ENCODE results near the gene KCNK5. TPM values are rescaled to one million over a fixed set of nuclear protein-coding genes. Genes with fewer than 3 reads are reported as not detected.

The KCNK5 gene
- total RNA-seq, 4 donors from 2014 or later, result 6.2 to 9.2 (median 7.4) TPM

DNA sequence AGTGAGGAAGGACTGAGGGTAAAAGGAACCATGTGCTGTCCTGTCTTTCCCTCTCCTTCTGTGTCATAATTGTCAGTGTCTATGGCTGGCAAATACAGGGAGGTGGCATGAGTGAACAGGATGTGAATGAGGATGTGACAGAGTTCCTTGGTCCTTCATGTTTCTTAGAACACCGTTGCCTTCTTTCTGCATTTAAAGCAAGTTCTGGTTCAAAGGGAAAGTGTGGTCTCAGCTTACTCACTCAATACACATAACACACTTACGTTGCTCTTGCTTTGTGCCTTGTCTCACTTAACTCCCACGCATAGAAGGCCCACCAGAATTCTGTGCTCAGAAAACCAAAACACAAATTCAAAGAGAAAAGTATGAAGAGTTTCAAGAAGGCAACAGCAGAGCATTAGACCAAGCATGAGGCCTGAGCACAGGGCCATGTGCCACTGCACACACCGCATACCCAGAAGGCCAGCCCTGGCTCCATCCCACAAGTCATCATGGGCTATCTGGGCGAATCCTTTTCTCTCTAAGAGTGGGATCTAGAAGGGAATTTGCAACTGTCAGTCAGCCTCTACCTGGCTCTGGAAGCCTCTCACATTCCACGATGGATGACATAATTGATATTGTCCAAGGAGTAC, 75.4 kb downstream of the KCNK5 start:
- Histone ChIP-seq H3K9me3 (no peaks in the 10 kb centered on the region), H3K27ac (replicated peaks in 1 of 4) (no peak overlapping the region), H3K4me3 (no peak overlapping the region), H3K4me1 (no peaks in the 10 kb centered on the region), H3K27me3 (peaks cover 0 to 38% (median 0%) of the 10 kb centered on the region in 4 donors), H3K36me3 (no peaks in the 10 kb centered on the region)
- intact Hi-C loops (cut with DNase I), result no loop called here
- DNase-seq (ENCODE audit: extremely low spot score), result no peak
- WGBS, result 88% methylated on average over 6 of the region's 6 CpGs
- TF ChIP-seq POLR2AphosphoS5 (IDR thresholded peaks at IDR 0.05) (no peak), EP300 (IDR thresholded peaks at IDR 0.05) (no peak), POLR2A (IDR thresholded peaks at IDR 0.05; ENCODE audit: low read depth) (no peak)
- TF ChIP-seq, protein P1, sequence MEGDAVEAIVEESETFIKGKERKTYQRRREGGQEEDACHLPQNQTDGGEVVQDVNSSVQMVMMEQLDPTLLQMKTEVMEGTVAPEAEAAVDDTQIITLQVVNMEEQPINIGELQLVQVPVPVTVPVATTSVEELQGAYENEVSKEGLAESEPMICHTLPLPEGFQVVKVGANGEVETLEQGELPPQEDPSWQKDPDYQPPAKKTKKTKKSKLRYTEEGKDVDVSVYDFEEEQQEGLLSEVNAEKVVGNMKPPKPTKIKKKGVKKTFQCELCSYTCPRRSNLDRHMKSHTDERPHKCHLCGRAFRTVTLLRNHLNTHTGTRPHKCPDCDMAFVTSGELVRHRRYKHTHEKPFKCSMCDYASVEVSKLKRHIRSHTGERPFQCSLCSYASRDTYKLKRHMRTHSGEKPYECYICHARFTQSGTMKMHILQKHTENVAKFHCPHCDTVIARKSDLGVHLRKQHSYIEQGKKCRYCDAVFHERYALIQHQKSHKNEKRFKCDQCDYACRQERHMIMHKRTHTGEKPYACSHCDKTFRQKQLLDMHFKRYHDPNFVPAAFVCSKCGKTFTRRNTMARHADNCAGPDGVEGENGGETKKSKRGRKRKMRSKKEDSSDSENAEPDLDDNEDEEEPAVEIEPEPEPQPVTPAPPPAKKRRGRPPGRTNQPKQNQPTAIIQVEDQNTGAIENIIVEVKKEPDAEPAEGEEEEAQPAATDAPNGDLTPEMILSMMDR (IDR thresholded peaks at IDR 0.05), result no peak

DNA sequence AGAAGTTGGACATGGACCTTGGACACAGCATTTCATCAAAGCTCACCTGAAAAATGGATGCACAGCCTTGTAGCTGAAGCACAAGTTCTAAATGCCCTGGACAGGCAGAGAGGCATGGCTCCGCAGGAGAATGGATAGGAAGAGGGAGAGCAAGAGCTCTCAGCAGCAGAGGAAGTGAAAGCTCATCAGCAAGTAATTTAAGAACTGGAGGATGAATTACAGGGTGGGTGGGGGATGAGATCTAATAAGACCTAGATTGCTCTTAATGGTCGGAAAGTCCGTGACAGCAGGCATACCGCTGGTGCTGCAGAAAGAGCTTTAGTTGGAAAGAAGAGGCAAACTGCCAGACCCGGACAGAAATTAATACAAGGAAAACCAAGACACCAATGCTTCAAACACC, 77.0 kb downstream of the KCNK5 start:
- Histone ChIP-seq H3K4me1 (no peaks in the 10 kb centered on the region), H3K27me3 (peaks cover 0 to 52% (median 0%) of the 10 kb centered on the region in 4 donors), H3K4me3 (no peak overlapping the region), H3K9me3 (no peaks in the 10 kb centered on the region), H3K36me3 (no peaks in the 10 kb centered on the region), H3K27ac (replicated peaks in 1 of 4) (no peak overlapping the region)
- intact Hi-C loops (cut with DNase I), result no loop called here
- 59% methylated on average over 5 of the region's 5 CpGs for WGBS
- TF ChIP-seq POLR2AphosphoS5 (IDR thresholded peaks at IDR 0.05) (no peak), POLR2A (IDR thresholded peaks at IDR 0.05; ENCODE audit: low read depth) (no peak), EP300 (IDR thresholded peaks at IDR 0.05) (no peak)
- DNase-seq (ENCODE audit: extremely low spot score), result no peak

DNA sequence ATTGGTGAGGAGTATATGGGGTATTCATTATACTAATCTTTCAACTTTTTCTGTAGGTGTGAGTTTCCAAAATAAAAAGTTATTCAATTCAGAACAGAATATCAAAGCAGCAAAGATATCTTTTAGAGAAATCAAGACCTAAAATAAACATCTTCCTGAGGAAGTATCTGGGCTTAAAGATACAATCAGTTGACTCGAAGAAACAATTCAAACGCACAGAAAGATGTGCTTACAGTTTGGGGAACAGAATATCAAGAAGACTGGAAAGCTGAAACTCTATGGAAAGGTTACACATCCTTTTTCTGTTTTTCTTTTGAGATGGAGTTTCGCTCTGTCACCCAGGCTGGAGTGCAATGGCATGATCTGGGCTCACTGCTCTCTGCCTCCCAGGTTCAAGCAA, 78.1 kb downstream of the KCNK5 start:
- no peaks in the 10 kb centered on the region for H3K9me3 ChIP-seq
- intact Hi-C loops (cut with DNase I), result no loop called here
- H3K36me3 ChIP-seq, result no peaks in the 10 kb centered on the region
- TF ChIP-seq EP300 (IDR thresholded peaks at IDR 0.05), result no peak
- TF ChIP-seq POLR2A (IDR thresholded peaks at IDR 0.05; ENCODE audit: low read depth), result no peak
- H3K27me3 ChIP-seq, result peaks cover 0 to 52% (median 0%) of the 10 kb centered on the region in 4 donors
- no peak for DNase-seq (ENCODE audit: extremely low spot score)
- H3K4me1 ChIP-seq, result no peaks in the 10 kb centered on the region
- H3K4me3 ChIP-seq, result no peak overlapping the region
- H3K27ac ChIP-seq (replicated peaks in 1 of 4), result no peak overlapping the region
- WGBS, result 47% methylated on average over 3 of the region's 3 CpGs

DNA sequence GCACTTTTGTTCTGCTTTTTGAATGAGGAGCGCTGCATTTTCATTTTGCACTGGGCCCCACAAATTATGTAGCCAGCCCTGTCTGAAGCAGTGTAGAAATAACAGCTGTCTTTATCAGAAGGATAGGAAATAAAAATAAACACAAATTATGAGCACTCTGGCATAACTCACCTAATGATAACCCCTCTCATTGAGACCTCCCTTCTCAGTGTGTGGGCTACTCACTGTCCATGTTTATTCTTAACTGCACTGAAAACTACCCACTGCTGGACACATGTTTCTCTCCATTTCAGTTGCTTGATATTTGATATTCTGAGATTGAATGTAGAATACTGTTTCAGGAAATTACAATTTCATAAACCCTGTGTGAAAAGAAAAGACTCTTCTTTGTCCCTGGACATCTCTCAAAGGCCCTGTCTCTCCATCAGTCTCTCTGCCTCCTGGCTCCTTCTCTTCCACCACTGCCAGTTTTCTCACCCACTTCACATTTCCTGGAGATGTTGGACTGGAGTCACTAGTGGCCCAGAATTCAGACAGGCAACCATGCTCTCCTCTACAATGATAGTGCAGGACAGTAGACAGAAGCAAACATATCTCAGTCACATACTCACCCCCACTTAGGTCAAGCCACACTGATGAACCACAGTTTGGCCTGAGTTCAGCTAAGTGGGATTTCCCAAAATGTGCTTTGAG, 84.6 kb downstream of the KCNK5 start:
- 83% methylated on average over 1 of the region's 1 CpG for WGBS
- Histone ChIP-seq H3K9me3 (no peaks in the 10 kb centered on the region), H3K36me3 (no peaks in the 10 kb centered on the region), H3K27me3 (peaks cover 0 to 39% (median 4%) of the 10 kb centered on the region in 4 donors), H3K27ac (replicated peaks in 1 of 4) (no peak overlapping the region), H3K4me3 (no peak overlapping the region), H3K4me1 (peaks cover 0 to 4% (median 0%) of the 10 kb centered on the region in 4 donors)
- intact Hi-C loops (cut with DNase I), result no loop called here
- DNase-seq (ENCODE audit: extremely low spot score), result no peak
- TF ChIP-seq POLR2AphosphoS5 (IDR thresholded peaks at IDR 0.05), result no peak
- TF ChIP-seq POLR2A (IDR thresholded peaks at IDR 0.05; ENCODE audit: low read depth), result no peak
- TF ChIP-seq, protein P1 (IDR thresholded peaks at IDR 0.05), result no peak
- no peak for TF ChIP-seq EP300 (IDR thresholded peaks at IDR 0.05)

DNA sequence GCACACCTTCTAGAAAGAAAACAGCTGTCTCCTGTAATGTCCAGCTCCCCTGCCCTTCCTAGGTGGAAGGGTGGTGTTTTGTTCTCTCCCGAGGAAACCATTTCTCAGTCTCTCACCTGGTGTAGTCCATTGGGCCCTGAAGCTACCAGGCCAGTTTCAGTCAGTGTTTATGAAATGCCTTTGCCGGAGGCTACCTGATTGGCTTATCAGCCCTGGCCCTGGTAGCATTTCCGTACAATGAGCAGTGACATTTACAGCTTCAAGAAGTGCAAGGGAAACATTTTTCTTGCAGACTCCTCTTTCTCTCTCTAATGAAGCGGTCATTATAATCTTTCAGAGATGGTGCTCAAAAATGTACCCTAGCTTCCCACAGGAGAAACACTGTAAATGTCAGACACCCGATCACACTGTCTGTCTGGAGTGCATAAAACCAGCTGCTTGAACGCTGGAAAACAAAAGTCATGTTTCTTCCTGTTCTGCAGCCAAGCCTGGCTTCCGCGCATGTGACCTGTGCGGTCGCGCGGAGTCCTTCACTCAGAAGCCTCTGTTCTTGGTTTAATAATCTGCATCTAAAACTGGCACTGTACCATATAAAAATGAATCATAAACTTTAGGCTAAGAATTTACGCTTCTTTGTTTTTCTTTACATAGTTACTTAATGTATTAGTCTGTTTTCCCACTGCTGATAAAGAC, 85.9 kb downstream of the KCNK5 start:
- Histone ChIP-seq H3K36me3 (no peaks in the 10 kb centered on the region), H3K27me3 (peaks cover 0 to 36% (median 4%) of the 10 kb centered on the region in 4 donors), H3K4me3 (no peak overlapping the region), H3K27ac (replicated peaks in 1 of 4) (no peak overlapping the region), H3K4me1 (peaks cover 0 to 4% (median 0%) of the 10 kb centered on the region in 4 donors), H3K9me3 (peaks cover 0 to 10% (median 9%) of the 10 kb centered on the region in 4 donors)
- no peak for DNase-seq (ENCODE audit: extremely low spot score)
- TF ChIP-seq, protein P1 (IDR thresholded peaks at IDR 0.05), result no peak
- TF ChIP-seq POLR2A (IDR thresholded peaks at IDR 0.05; ENCODE audit: low read depth) (no peak), EP300 (IDR thresholded peaks at IDR 0.05) (no peak), POLR2AphosphoS5 (IDR thresholded peaks at IDR 0.05) (no peak)
- WGBS, result 58% methylated on average over 13 of the region's 13 CpGs
- intact Hi-C loops (cut with DNase I), result no loop called here
